Stimulated activated CD8-positive, alpha-beta memory T cell treated with anti-CD3 and anti-CD28 coated beads, Interleukin-7, amount 100 ng/mL, for 48 hours (primary cell): ENCODE data around the gene PLCB3.
A peak's percentile ranks its signal among the peaks of the same experiment; 100 is the strongest.

Experiments
- DNase-seq, 2 donors: peaks; one replicate each; pipeline ENCODE4 v3.0.0-alpha.2; 2020; ENCODE audit warnings: low read depth in 1 of 2; ENCODE audit errors: extremely low read depth in 1 of 2

Gene PLCB3

GRCh38 chr11:64220798-64221197 lies 30.5 kb upstream of the PLCB3 start:
- no peak for DNase-seq

GRCh38 chr11:64222651-64223000 lies 28.7 kb upstream of the PLCB3 start:
- no peak for DNase-seq

- no peak for DNase-seq
These were observed 28.2 kb upstream of the PLCB3 start for GRCh38 chr11:64223001-64223651.

GRCh38 chr11:64224151-64224890 lies 27.0 kb upstream of the PLCB3 start:
- DNase-seq, result no peak

GRCh38 chr11:64224891-64225607 lies 26.3 kb upstream of the PLCB3 start:
- DNase-seq, result no peak

GRCh38 chr11:64225608-64226506 lies 25.5 kb upstream of the PLCB3 start, which contains the start of the genes NUDT22 and TRPT1:
NUDT22 (plus strand) TSS chr11:64226274; CDS start chr11:64226653, 379 bp downstream.
TRPT1 (minus strand) TSS chr11:64226186; CDS start chr11:64225860, 326 bp downstream.
- peak; percentile 85 to 87 for DNase-seq

GRCh38 chr11:64226507-64227051 lies 24.8 kb upstream of the PLCB3 start:
- peak in 1 of 2 donors; percentile 68 for DNase-seq

- DNase-seq, result no peak
These were observed 23.8 kb upstream of the PLCB3 start for GRCh38 chr11:64227405-64227956.

- no peak for DNase-seq
These were observed 22.1 kb upstream of the PLCB3 start for GRCh38 chr11:64229090-64229743.

- DNase-seq, result no peak
These were observed 21.6 kb upstream of the PLCB3 start for GRCh38 chr11:64229744-64230170.

- DNase-seq, result peak; percentile 72 to 86
These were observed 21.0 kb upstream of the PLCB3 start, which contains the start of gene DNAJC4 for GRCh38 chr11:64230171-64230984. DNAJC4 (plus strand) TSS chr11:64230548; CDS start chr11:64230855, 307 bp downstream.

- no peak for DNase-seq
These were observed 20.4 kb upstream of the PLCB3 start for GRCh38 chr11:64230985-64231365.

- DNase-seq, result no peak
These were observed 19.8 kb upstream of the PLCB3 start for GRCh38 chr11:64231546-64231945.

GRCh38 chr11:64232182-64232966 lies 19.0 kb upstream of the PLCB3 start:
- DNase-seq, result no peak

- DNase-seq, result no peak
These were observed 18.4 kb upstream of the PLCB3 start for GRCh38 chr11:64232967-64233315.

GRCh38 chr11:64233913-64234586 lies 17.3 kb upstream of the PLCB3 start, which contains the start of gene VEGFB:
VEGFB (plus strand) TSS chr11:64234584; CDS start chr11:64234834, 250 bp downstream.
- no peak for DNase-seq
